Measurements from ENCODE around the gene CLDND2. TPM values are rescaled to one million over a fixed set of nuclear protein-coding genes. Genes with fewer than 3 reads are reported as not detected.
A peak's percentile ranks its signal among the peaks of the same experiment; 100 is the strongest.

CLDND2 gene
- total RNA-seq, 4 donors from 2014 or later: not detected

- WGBS, 2 donors (ENCODE audit: low coverage in 1 of 2): 35 to 67% methylated on average over 2 to 8 of the region's 15 CpGs
- Histone ChIP-seq H3K4me3 (no peak overlapping the region), H3K36me3 (no peaks in the 10 kb centered on the region), H3K4me1 (peaks cover 0 to 55% (median 22%) of the 10 kb centered on the region in 3 donors), H3K9me3 (no peaks in the 10 kb centered on the region), H3K27ac (peak overlapping the region in 3 of 4 donors; percentile 97 to 98 (median 98)), H3K27me3 (no peaks in the 10 kb centered on the region)
- no peak for ATAC-seq
- no peak for TF ChIP-seq POLR2A (IDR thresholded peaks at IDR 0.05)
- no peak for TF ChIP-seq POLR2AphosphoS5 (IDR thresholded peaks at IDR 0.05)
Observed at GRCh38 chr19:51364200-51365106, 4.3 kb downstream of the CLDND2 start.

DNA sequence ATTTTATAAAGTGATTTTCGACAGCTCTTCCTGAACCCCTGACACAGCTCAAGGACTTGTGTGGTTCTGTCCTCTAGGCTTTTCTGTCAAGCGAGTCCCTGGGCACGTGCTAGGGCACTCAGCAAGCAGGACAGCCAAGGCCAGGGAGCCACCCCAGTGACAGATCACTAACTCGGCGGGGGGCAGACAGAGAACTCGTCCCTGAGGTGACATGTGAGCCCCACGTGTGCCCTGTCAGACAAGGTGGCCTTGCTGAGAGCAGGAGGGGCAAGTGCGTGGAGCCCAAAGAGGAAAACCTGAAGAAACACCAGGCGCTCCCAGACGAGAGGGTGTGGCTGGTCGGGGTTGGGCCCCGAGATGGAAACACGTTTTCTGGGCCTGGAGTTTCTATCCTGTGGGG is 7.6 kb downstream of the CLDND2 start:
- H3K9me3 ChIP-seq: no peaks in the 10 kb centered on the region
- no peak for ATAC-seq
- TF ChIP-seq EP300 (IDR thresholded peaks at IDR 0.05) (no peak), POLR2AphosphoS5 (IDR thresholded peaks at IDR 0.05) (no peak), POLR2A (IDR thresholded peaks at IDR 0.05) (no peak)
- TF ChIP-seq, protein P1, sequence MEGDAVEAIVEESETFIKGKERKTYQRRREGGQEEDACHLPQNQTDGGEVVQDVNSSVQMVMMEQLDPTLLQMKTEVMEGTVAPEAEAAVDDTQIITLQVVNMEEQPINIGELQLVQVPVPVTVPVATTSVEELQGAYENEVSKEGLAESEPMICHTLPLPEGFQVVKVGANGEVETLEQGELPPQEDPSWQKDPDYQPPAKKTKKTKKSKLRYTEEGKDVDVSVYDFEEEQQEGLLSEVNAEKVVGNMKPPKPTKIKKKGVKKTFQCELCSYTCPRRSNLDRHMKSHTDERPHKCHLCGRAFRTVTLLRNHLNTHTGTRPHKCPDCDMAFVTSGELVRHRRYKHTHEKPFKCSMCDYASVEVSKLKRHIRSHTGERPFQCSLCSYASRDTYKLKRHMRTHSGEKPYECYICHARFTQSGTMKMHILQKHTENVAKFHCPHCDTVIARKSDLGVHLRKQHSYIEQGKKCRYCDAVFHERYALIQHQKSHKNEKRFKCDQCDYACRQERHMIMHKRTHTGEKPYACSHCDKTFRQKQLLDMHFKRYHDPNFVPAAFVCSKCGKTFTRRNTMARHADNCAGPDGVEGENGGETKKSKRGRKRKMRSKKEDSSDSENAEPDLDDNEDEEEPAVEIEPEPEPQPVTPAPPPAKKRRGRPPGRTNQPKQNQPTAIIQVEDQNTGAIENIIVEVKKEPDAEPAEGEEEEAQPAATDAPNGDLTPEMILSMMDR (IDR thresholded peaks at IDR 0.05): no peak
- H3K36me3 ChIP-seq: no peaks in the 10 kb centered on the region
- no peak overlapping the region for H3K4me3 ChIP-seq
- no peaks in the 10 kb centered on the region for H3K27me3 ChIP-seq
- WGBS, 2 donors (ENCODE audit: low coverage in 1 of 2): 82 to 100% methylated on average over 1 to 11 of the region's 13 CpGs
- H3K27ac ChIP-seq: peak overlapping the region in 3 of 4 donors; percentile 45 to 98 (median 97)
- H3K4me1 ChIP-seq: peaks cover 0 to 53% (median 17%) of the 10 kb centered on the region in 3 donors

GRCh38 chr19:51359294-51359693 is 9.5 kb downstream of the CLDND2 start:
- TF ChIP-seq POLR2AphosphoS5 (IDR thresholded peaks at IDR 0.05): no peak
- Histone ChIP-seq H3K9me3 (no peaks in the 10 kb centered on the region), H3K4me3 (no peak overlapping the region), H3K4me1 (peaks cover 0 to 44% (median 6%) of the 10 kb centered on the region in 3 donors), H3K27me3 (no peaks in the 10 kb centered on the region), H3K27ac (peak overlapping the region in 3 of 4 donors; percentile 46 to 98 (median 58)), H3K36me3 (no peaks in the 10 kb centered on the region)
- ATAC-seq: no peak
- WGBS, 2 donors (ENCODE audit: low coverage in 1 of 2): 32 to 50% methylated on average over 2 to 3 of the region's 4 CpGs

DNA sequence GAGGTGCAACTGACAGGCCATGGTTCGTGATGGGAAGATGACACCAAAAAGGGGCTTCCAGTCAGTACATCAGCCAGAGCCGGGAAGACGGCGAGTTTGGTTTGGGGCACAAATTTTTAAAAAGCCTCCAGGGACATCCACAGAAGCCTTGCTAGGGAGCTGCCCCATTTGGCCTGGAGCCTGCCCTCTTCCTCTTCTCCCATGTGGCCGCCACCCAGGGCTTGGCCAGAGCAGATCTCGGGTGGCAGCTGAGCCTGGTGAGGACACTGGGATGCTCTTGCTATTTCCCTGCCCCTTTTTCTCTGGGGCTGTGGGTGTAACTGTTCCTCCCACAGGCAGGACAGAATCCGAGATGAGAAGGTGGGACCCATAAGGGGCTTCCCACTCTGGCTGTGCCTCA is 10.9 kb downstream of the CLDND2 start:
- Histone ChIP-seq H3K9me3 (no peaks in the 10 kb centered on the region), H3K36me3 (peaks cover 0 to 1% of the 10 kb centered on the region in 2 donors), H3K4me3 (no peak overlapping the region), H3K27me3 (no peaks in the 10 kb centered on the region), H3K4me1 (peaks cover 0 to 30% (median 4%) of the 10 kb centered on the region in 3 donors), H3K27ac (peak overlapping the region in 1 of 4 donors; percentile 98)
- 82 to 86% methylated on average over 3 to 4 of the region's 7 CpGs for WGBS, 2 donors (ENCODE audit: low coverage in 1 of 2)
- TF ChIP-seq EP300 (IDR thresholded peaks at IDR 0.05): no peak
- TF ChIP-seq, protein P1 (IDR thresholded peaks at IDR 0.05): no peak
- no peak for TF ChIP-seq POLR2AphosphoS5 (IDR thresholded peaks at IDR 0.05)
- no peak for TF ChIP-seq POLR2A (IDR thresholded peaks at IDR 0.05)
- ATAC-seq: no peak

GRCh38 chr19:51356159-51356801 is 12.5 kb downstream of the CLDND2 start:
- Histone ChIP-seq H3K27ac (no peak overlapping the region), H3K4me3 (no peak overlapping the region), H3K27me3 (no peaks in the 10 kb centered on the region), H3K9me3 (no peaks in the 10 kb centered on the region), H3K36me3 (peaks cover 0 to 18% of the 10 kb centered on the region in 2 donors), H3K4me1 (peaks cover 0 to 17% (median 0%) of the 10 kb centered on the region in 3 donors)
- ATAC-seq: no peak
- WGBS, 2 donors (ENCODE audit: low coverage in 1 of 2): 95 to 100% methylated on average over 2 to 8 of the region's 10 CpGs
- no peak for TF ChIP-seq EP300 (IDR thresholded peaks at IDR 0.05)
- TF ChIP-seq, protein P1 (IDR thresholded peaks at IDR 0.05): no peak
- no peak for TF ChIP-seq POLR2A (IDR thresholded peaks at IDR 0.05)
- TF ChIP-seq POLR2AphosphoS5 (IDR thresholded peaks at IDR 0.05): no peak
